Activated CD8-positive, alpha-beta memory T cell treated with anti-CD3 and anti-CD28 coated beads, Interleukin-2, amount 50 U/mL, for 1 hour (primary cell): ENCODE data around the gene KCNC3.

Experiments used
- DNase-seq: peaks from one replicate; pipeline ENCODE4 v3.0.0-alpha.2; 2020; ENCODE audit errors: extremely low read depth

Gene KCNC3

DNA sequence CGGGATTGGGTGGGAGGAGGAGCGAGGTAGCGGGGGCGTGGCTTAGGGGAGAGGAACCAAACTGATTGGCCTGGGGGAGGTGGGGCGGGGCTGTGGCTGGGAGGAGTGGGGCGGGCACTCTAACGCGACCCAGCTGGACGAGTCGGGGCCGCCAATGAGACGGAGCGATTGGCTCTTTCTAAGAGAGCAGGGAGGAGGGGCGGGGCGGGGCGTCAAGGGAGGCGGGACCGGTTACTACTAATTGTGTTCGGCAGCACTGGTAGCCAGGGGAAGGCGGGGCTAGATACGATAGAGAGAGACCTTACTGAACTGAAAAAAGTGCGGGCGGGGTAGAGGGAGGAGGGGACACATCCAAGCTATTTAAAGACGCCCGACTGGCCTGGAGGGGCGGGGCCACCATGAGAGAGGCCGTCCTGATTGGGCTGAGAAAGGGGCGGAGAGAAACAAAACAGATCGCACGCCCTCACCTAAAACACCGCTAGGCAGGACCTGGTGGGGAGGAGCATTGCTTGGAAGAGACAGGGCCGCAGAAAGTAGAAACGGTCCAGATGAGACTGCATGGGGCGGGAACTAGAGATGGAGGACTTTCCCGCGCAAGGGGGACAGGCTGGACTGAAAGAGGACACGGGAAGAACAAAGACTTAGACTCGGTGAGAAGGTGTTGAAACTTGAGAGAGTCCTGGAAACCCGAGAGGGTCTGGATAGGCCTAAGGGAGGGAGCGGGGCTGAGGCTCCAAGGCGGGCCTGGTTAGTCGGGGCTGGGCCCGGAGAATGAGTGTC, at the start of gene KCNC3:
TSS of gene KCNC3 (minus strand) at position 232 of the 780 bp plus-strand sequence. CDS start 295 bp downstream, outside the sequence.
- DNase-seq, result peak; percentile 44

DNA sequence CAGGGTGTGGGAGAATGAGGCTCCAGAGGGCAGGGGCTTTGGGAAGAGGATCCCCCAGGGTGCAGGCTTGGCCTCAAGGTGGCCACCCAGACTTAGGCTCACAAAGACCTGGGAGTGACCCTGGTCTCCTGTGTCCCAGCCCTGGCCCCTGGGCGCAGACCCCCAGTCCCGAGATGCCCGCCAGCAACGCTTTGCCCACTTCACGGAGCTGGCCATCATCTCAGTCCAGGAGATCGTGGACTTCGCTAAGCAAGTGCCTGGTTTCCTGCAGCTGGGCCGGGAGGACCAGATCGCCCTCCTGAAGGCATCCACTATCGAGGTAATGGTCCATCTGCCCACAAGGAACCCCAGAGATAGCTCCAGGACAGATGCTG, 49.7 kb upstream of the KCNC3 start:
- no peak for DNase-seq

DNA sequence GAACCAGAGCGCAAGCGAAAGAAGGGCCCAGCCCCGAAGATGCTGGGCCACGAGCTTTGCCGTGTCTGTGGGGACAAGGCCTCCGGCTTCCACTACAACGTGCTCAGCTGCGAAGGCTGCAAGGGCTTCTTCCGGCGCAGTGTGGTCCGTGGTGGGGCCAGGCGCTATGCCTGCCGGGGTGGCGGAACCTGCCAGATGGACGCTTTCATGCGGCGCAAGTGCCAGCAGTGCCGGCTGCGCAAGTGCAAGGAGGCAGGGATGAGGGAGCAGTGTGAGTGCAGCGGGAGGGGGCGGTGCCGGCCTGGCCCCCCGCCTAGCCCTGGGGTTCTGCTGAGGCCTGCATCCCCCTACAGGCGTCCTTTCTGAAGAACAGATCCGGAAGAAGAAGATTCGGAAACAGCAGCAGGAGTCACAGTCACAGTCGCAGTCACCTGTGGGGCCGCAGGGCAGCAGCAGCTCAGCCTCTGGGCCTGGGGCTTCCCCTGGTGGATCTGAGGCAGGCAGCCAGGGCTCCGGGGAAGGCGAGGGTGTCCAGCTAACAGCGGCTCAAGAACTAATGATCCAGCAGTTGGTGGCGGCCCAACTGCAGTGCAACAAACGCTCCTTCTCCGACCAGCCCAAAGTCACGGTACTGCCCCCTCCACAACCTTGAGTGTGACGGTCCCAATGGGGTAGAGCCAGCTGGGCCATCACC, 49.1 kb upstream of the KCNC3 start:
- no peak for DNase-seq

DNA sequence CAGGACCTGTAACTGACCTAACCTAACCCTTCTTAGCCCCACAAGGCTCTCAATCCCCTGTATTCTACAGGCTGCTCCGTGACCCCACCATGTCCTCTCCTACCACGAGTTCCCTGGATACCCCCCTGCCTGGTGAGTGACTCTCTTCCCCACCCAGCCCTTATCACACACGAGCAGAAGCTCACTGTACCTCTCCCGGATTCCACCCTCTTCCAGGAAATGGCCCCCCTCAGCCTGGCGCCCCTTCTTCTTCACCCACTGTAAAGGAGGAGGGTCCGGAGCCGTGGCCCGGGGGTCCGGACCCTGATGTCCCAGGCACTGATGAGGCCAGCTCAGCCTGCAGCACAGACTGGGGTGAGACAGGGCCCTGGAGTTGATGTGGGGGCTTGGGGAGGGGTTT, 48.3 kb upstream of the KCNC3 start:
- no peak for DNase-seq

DNA sequence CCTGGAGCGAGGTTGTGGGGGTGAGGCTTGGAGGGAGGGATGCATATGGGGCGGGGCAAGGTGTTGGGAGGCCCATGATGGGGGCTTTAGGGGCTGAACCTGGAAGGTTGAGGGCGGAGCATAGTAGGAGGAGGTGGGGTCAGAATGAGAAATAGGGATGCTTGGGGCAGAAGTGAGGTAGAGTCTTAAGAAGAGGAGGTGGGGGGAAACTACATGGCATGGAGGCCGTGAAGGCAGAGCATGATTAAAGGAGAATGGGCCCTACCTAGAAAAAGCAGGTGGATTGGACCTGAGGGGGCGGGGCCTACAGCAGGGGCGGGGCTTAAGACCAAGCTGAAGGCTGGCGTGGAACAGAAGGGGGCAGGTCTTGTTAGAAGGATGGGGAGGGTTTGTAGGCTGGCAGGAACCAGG, 47.9 kb upstream of the KCNC3 start:
- DNase-seq, result no peak

DNA sequence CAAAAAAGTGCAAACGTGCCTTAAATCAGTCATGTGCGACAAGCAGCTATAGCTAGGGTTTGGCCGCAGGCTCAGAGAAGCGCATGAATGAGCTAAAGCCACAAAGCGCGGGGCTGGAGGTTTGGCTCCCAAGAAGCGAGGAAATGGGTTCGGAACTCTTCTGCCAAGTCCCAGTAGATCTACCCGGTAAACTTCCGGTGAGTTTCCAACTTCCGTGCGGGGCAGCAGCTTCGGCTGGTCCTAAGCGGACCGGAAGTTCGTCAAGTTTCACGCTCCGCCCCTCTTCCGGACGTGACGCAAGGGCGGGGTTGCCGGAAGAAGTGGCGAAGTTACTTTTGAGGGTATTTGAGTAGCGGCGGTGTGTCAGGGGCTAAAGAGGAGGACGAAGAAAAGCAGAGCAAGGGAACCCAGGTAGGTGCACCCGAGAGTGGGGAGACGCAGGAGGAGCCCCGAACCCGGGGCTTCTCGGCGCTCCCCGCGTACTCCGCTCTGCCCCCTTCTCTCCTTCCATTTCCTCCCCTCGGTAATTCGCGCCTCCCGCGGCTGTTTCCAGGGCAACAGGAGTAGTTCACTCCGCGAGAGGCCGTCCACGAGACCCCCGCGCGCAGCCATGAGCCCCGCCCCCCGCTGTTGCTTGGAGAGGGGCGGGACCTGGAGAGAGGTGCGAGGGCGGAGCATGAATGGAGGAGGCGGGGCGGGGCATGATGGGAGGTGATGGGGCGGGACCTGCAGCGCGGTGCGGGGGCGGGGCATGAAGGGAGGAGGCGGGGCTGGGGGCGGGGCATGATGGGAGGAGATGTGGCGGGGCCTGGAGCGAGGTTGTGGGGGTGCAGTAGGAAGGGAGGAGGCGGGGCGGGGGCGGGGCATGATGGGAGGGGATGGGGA, 47.2 kb upstream of the KCNC3 start, which contains the start of gene NR1H2:
TSS of gene NR1H2 (plus strand) at position 292 of the 885 bp plus-strand sequence. CDS start 1,149 bp downstream, outside the sequence.
- peak; percentile 87 for DNase-seq

DNA sequence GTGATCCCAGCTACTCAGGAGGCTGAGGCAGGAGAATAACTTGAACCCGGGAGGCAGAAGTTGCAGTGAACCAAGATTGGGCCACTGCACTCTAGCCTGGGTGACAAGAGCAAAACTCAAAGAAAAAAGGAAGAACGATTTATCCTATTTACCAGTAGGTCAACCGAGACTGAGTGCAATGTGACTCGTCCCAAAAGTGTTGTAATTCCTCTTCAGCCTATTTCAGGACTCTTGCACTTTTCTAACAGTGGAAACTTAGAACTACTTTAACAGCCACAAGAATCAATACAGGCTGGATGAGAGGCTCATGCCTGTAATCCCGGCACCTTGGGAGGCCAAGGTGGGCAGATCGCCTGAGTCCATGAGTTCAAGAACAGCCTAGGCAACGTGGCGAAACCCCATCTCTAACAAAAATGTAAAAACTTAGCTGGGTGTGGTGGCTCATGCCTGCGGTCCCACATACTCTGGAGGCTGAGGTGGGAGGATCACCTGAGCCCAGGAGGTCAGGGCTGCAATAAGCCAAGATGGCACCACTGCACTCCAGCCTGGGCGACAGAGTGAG, 42.8 kb upstream of the KCNC3 start:
- no peak for DNase-seq

DNA sequence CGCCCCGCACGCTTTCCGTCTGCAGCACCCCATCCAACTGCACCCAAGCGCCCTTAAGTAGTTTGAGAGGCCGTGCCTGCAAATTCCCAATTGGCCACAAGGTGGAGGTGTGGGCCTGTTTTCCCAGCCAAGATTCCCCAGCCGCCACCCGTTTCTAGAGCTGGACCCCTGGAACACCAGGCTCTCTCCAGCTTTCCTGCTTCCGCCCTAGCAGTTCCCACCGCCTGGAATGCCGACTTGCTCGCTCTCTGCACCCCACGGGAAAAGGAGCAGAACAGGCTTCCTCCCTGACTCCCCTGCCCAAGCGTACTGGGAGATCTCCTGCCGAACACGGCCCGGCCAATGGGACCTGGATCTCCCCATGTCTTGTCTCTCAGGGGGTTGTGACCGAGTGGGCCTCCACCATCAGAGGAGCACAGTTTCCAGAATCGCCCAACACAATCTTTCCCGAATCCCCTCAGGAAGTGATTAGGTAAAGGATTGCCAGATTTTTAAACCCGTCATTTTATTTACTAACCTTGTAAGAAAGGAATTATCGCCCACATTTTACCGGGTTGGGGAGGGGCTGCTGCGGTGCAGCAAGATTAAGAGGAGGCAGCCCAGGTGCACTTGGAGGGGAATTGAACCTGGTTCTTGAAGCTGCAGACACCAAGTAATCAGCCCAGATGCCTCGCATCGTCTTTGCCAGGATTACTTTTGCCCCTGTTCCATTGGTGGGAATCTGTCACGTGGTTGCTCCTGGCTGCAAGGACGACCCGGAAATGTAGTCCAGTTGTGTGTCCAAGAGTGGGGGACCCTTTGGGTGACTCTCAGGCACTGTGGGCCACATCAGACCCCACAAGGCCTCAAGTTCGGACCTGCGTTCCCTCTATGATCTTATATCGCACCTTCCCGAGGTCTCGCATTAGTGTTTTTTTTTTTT, 39.7 kb upstream of the KCNC3 start:
- no peak for DNase-seq

DNA sequence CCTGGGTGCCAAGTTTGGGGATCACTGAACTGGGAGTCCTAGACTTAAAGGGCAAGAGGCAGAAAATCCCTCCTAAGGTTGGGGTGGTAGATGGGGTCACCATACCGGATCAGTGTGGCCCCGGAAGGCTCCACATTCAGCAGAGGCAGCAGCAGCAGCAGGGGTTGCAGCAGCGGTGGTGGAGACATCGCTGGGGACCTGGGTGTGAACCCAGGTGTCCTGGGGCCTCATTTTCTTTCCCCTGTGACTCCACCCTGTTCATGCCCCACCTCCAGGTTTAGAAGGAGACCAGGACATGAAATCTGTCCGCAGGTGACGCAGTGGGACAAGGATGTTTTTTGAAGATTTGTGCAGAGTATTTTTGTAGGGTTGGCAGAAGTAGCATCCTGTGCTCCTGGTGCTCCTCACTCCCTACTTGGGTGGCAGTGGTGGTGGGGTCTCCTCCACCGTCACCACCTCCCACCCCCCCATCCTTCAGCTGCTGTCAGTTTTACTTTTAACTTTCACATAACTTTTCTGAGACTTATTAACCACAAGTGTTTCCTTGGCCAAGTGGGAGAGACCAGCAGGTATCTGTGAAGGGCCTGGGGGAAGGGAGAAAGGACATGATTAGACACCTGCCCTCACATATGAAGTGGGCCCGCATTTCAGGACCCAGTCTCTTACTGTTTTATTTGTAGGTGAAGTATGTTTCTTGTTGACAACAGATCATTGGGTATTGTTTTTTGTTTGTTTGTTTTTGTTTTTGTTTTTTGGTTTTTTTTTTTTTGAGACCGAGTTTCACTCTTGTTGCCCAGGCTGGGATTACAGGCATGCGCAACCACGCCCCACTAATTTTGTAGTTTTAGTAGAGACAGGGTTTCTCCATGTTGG, 36.5 kb upstream of the KCNC3 start, which contains the start of gene NAPSA:
TSS of gene NAPSA (minus strand) at position 206 of the 873 bp plus-strand sequence. CDS start at position 188, 18 bp downstream.
- DNase-seq, result no peak

DNA sequence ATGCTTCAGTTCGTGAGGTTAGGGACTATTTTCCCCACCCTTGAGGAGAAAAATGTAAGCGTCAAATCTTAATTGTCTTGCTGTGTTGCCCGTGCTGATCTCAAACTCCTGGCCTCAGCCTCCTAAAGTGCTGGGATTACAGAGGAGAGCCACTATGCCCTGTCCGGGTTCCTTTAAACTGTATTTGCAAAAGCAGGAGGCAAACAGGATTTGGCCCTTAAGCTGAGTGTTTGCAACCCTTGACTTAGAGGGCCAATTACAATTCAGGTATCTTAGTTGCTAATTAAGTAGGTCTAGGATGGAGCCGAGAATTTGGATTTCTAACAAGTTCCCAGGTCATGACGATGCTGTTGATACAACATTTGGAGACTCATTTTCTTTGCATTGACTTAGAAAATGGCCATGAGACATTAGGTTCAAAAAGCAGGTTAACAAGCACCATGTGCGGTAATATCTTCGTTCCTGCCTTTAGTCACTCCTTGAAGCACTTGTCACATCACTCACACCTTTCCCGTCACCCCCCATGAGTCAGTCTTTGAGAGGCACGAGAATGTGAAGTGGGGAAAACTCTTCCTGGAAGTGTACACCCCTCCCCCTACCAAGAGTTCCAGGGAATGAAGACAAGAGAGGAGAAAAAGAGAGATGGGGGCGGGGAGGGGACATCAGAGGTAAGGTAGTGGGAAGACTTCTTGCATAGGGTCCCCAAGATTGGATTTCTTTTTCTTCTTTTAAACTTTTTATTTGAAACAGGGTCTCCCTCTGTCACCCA, 33.7 kb upstream of the KCNC3 start:
- no peak for DNase-seq

DNA sequence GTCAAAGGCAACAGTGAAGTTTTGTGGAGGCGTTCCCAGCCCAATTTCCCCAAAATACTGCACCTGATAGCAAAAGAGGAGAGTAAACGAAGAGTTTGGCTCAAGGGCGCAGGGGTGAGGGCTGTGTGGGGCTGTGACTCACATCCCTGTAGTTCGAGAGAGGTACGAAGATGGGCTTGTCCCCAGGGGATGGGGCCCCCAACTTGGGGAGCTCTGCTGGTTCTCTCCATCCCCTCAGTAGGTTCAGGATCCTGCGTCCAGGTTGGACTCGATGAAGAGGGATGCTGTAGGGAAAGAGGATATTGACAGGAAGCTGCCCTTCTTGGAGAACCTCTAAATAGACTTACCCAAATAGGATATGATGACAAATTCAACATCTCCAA, 32.8 kb upstream of the KCNC3 start:
- DNase-seq, result no peak

DNA sequence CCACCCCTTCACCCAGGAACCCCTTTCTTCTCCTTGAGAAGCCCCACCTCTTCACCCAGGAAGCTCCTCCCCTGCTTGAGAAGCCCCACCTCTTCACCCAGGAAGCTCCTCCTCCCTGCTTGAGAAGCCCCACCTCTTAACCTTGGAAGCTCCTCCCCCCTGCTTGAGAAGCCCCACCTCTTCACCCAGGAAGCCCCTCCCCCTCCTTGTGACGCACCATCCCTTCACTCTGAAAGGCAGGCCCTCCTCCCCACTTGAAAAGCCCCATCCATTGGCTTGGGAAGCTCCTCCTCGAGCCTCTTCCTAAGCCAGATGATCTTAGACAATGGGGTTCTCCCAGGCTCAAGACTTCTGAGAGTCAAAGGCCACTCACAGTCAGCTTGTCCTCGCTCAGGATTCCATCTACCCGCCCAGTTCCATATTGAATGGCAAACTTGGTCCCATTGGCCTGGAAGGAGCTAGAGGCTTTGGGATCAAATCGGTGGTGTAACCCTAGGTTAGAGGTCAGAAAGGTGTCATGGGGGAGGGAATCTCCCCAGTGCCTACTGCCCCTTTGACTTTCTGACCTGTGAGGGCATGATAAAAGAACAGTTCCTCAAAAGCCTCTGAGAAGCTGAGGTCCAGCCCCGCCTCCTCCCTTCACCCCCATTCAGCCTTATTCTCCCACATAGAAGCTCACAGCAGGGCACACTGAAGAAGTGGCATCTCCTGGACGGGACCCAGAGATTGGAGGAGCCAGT, 32.3 kb upstream of the KCNC3 start:
- no peak for DNase-seq

DNA sequence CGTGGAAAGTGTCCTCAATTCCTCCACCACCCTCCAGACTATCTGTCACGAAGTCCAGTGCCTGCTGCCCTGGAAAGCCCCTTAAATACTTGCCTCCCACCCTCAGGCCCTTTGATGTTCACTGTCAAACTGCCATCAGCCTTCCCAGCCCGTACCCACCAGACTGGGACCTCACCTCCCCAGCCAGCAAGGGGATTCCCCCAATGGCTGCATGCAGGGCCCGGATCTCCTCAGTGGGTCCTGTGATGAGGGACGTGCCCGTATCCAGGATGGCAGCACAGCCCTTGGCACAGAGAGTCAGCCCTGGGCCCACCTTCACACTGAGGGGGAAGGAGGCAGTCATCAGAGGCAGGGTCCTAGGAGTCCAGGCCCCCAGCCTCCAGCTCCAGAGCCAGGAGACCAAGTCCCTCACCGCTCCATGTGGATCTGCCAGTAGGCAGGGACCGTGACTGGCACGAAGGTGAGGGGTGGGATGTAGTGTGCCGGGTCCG, 30.2 kb upstream of the KCNC3 start:
- DNase-seq, result no peak

DNA sequence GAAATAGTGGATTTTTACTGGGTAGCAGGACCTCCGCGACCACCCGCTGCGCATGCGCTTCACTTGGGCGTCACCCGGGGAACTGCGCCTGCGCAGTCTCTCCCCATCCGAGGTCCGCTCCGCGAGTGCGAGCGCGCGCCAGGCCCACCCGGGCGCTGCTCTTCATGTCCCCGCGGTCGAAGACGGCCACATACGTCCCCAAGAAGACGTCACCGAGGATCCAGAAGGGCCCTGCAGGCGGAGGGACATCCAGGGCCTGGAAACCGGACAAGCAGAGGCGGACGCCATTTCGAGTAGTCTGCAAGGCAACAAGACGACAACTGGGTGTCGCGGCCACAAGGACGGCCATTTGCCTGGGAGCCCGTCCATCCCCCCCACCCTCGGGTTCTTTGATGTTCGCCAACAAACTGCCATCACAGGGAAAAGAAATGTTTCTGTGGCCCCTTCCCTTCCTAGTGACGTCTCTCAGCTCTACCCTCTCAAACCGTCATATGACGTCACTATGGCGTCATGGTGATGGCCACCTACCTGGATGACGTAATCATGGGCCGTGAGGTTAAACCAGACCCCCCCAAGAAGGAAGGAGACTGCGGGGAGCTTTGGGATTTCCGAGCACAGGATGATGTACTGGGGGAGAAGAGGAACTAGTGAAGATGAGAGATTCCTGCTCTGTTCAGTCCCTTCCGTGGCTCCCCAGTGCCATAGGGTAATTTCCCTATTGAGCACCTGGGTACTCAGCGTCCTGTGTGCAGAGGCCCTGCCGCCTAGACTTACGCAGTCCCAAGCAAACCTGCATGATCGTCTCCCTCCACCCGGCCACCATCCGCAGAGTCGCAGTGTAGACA, 29.5 kb upstream of the KCNC3 start:
- DNase-seq, result peak; percentile 41

DNA sequence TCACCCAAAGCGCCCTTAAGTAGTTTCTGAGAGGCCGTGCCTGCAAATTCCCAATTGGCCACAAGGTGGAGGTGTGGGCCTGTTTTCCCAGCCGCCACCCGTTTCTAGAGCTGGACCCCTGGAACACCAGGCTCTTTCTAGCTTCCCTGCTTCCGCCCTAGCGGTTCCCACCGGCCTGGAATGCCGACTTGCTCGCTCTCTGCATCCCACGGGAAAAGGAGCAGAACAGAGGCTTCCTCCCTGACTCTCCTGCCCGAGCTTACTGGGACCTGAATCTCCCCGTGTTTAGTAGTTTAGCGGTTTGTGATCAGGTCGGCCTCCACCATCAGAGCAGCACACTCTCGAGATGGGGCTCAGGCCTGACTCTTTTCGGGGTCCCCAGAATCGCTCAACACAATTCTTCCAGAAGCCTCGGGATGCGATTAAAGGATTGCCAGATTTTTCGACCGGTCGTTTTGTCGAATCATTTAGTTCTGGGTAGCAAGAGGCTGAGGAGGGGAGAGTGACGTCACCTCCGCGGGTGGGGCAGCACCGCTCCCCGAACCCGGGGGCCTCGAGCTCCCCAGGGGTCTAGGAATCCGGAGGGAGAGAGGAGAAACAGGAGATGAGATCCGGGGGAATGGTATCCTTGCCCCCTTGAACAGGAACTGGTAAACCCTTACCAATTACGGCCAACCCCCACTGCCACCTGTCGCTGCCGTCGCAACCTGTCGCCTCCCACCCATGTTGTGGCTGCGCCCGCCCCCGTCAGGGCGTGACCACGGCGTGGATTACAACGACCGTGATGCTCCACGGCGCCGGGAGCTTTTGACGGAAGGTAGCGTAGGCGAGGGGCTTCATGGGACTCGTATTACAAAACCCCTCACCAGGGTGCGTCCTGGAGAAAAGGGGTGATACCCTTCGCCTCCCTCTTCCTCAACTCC, 28.3 kb upstream of the KCNC3 start:
- DNase-seq, result peak; percentile 57

DNA sequence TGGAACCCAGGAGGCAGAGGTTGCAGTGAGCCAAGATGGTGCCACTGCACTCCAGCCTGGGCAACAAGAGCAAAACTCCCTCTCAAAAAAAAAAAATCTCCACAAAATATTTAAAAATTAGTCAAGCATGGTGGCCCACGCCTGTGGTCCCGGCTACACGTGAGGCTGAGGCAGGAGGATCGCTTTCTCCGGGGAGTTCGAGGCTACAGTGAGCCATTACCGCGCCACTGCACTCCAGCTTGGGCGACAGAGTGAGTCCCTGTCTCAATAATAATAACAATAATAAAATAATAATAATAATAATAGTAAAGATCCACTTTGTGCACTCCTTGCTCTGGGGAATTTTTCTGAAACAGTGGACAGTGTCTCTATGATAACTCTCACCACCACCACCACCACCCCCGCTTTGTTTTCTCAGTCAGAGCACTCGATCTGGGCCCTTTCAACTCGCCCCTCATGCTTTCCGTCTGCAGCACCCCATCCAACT, 27.6 kb upstream of the KCNC3 start:
- no peak for DNase-seq
